CD4-positive, alpha-beta T cell treated with Interleukin-1 beta for 1 hour (primary cell): ENCODE measurements around the gene KIF6.
"Not testable (repeated sequence)": the region's sequence is repeated elsewhere in the genome, so short reads cannot be mapped to it uniquely, and the experiment has no call there.

Experiments used
- DNase-seq, 2 donors: peaks; one replicate each; pipeline ENCODE4 v3.0.0-alpha.2; 2020 to 2022

KIF6 gene

DNA sequence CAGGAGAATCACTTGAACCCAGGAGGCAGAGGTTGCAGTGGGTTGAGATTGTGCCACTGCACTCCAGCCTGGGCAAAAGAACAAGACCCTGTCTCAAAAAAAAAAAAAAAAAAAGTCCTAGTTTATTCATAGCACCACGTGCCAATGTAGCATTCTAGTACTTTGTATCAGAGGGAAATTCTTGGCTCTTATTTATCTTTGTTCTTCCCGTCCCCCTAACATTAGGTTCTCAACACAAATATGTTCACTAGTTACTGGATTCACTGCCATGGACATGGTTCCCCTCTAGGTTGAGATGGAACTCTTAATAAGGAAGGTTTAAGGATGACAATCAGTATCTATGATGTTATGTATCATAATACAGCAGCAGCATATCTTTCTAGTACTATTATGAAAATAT, 178.5 kb downstream of the KIF6 start:
- DNase-seq: no peak

DNA sequence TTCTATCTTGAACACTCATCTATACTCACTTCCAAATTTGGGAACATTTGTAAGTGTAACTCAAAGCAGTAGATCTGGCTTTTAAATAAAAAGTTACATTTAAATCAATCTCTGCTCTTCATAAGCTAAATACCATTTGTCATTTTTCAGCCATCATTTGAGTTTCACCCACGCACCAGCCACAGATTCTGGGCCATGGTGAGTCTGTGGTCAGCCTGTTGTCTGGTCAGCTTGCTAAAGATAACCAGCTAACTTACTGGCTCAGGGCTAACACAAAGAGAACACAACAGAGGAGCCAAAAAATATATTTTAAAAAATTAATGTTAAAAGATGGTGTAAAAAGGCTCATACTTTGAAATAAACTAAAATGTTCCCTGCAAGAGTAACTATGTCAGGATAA, 181.3 kb downstream of the KIF6 start:
- DNase-seq: no peak

DNA sequence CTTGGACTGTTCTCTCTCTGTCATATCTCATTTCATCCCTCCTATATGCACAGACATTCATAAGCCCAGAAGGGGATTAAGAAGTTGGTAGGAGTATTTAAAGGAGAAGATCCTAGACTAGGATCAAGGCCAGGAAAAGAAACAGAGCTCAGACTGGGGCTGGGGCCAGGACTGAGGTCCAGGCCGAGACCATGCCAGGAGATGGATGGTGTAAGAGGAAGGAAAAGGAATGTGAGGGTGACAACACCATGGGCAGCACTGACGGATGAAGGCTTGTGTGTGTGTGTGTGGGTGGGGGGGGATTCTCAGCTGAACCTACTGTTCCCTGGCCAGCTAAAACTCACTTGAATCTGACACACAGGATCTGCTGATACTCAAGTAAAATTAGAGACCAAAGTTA, 182.1 kb downstream of the KIF6 start:
- DNase-seq: no peak

DNA sequence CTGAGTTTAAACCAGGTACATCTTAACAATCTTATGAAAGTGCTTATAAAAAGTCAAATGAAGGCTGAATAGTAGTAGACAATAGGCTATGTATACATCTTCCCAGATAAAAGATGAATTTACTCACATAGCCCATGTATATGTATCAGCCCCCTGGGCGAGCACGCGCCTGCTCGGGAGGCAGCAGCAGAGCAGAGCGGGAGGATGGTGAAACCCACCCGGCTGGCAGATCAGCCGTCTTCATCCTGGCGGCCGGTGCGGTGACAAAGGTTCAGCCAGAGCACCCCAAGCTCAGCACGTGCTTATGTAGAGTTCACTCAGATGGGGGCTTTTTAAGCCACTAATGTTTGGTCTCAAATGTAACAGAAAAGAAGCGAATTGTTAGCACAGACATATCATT, 184.8 kb downstream of the KIF6 start:
- DNase-seq: no peak

DNA sequence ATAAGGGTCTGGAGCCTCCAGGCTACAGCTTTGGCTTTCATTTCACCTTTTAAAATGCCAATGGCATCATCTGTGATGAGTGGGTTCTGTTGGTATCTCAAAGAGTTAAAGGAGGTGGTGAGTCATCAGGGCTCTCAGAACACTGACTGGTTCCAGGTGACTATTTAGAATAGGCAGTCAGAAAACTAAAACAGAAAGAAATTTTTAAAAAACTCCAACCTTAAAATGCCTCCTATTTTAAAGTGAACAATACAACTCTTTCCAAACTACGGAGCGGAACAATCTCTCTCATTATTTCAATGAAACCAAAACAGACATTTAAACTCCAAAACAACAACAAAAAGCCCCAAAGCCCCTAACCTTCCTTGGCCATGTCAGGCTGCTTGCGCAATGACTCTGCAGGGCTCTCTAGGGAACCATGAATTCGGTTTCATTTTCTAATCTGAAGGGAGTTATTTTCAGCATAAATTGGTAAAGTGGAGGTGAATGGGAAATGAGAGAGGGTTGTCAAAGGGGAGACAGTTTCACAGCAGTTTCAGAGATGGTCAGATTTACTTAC, 194.9 kb downstream of the KIF6 start:
- DNase-seq: no peak

DNA sequence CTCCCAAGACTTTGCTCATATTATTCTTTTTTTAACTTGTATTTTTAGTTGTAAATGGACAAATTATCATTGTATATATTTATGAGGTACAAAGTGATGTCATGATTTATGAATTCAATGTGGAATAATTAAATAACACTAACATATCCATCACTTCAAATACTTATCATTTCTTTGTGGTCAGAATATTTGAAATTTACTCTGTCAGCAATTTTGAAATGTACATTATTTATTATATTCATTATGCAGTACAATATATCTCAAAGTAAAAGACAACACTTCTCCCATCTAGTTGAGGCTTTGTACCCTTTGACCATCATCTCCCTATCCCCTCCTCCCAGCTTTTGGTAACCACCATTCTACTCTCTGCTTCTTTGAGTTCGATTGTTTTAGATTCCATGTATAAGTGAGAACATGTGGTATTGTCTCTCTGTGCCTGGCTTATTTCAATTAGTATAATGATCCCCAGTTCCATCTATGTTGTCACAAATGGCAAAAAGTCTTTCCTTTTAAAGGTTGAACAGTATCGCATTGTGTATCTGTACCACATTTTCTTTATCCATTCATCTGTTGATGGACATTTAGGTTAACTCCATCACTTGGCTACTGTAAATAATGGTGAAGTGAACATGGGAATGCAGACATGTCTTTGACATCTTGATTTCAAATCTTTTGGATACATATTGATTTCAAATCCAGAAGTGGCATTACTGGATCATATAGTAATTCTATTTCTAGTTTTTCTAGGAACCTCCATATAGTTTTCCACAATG, 197.2 kb downstream of the KIF6 start:
- DNase-seq: no peak

DNA sequence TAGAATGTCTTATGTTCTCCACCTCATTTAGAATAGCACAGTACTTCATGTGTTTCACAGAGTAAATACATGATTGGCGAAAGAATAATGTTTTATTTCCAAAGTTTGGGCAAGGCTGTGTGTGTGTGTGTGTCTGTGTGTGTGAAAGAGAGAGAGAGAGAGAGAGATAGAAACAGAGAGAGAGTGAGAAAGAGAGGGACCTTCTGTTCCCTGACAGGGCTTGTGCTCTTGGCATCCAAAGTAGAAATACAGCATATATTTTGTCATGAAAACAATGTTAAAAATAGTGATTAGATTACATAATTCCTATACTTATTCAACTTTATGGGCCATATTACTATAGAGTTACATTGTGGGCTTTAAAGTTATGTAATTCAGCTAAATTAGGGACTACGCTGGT, 201.2 kb downstream of the KIF6 start:
- DNase-seq: no peak

DNA sequence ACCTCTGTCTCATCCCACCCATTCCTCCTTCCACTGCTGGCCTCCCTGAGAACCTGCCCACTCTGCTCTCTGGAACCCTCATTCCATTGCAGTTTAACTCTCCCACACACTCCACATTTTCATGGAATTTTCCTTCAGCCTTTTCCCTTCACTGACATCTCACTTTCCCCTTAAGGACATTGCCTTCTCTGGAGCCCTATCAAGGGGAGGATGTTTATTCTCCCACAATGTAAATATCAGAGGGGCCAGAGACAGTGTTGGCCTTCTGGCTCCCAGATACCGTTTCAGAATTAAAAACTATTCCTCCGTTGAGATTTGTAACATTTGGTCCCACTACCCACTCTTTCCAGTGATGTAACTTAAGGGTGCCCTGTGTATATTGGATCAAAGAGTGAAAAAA, 203.2 kb downstream of the KIF6 start:
- DNase-seq: no peak

DNA sequence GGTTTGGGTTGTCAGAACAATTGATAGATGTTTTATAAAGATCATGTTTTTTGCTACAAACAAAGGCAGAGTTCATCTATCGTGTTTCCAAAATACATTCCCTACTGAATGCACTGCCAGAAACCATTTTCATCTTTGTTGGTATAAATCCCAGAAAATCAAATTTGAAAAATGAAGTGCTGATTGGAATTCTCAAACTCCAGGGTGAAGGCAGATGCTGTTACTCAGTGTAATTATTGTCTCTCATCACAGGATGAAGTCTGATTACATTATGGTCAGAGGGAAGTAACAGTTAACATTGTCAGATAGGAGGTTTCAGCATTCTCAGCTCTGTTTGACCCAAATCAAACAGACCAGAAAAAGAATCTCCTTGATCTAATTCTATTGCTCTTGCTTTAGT, 204.3 kb downstream of the KIF6 start:
- no peak for DNase-seq

DNA sequence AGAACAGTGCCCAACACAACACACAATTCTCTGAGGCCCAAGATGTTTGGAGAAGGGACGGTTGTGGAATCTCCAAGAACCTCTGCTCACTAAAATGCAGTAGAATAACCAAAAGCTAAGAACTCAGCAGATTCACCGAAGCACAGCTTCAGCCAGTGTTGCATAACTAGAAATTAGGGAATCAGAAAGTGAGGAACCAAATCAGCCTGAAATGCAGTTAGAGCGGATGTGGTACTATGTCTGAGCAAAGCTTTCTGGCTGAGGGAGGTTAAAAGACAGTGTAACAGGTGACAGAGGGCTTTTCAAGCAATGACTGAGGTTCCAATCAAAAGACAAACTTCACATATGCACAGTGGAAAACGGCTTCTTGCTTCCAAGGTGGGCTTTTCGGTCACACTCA, 204.8 kb downstream of the KIF6 start:
- DNase-seq: no peak

DNA sequence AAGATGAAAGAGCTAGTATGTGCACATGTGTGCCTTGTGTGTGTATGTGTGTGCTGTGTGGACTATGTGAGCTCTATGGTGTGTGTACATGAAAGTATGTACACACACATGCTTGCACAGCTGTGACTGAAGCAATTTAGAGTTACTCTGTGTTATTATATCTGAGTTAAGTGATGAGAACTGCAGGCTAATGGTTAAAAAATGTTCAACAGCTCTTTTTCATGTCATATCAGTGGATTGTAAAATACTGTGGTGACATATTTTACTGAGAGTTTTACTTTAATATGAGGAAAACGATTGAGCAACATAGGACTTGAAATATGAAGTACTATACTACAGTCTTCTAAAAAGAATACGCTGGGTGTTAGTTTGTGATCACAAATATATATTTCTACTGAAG, 207.0 kb downstream of the KIF6 start:
- no peak for DNase-seq

DNA sequence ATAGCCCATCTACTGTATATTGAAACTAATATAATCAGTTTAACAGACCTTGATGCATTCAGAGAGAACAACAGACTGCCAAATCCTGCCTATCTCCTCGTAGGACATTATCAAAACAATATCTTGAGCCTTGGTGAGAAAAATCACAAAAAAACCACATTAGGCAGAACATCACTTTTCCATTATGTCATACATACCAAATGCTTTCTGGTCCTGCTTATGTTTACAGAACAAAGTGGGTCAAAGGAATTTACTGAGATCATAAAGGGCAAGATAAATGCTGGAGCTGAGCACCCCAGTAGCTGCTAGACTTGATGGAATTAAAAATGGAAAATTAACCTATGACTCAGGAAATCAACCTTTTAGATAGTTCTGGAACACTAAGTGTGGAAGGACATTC, 207.5 kb downstream of the KIF6 start:
- no peak for DNase-seq

DNA sequence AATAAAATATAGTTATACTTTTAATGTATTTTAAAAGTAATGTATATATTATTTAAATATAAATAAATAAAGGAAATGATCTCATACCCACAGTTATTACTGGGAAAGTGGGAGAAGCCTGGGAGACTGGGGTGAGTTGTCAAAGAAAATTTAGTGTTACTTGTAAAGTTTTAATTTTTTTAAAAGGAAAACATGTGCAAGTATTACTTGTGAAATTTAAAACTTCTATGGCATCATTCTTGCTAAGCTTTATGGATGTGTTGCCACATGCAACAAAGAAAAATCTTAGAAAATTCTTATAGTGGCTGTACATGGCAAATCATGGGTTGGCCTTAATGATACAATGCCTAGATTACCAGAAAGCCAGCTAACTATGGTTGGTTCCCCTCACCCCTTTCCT, 208.7 kb downstream of the KIF6 start:
- no peak for DNase-seq

DNA sequence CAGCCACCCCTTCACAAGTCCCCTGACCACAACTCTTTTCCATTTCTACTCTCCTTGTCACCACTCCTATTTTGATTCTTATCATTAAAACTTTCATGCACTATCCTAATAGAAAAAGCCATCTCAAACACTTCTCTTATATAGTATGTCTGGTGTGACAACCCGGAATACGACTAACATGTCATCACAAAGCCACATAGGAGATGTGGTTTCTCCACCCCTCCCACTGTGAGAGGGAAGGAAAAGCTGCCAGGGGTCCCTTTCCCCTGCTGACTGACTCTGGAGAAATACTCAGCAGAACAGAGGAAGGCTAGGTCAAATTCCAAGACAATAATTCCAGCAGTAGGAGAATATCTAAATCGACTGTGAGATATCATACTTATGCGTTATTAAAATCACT, 209.7 kb downstream of the KIF6 start:
- DNase-seq: no peak

DNA sequence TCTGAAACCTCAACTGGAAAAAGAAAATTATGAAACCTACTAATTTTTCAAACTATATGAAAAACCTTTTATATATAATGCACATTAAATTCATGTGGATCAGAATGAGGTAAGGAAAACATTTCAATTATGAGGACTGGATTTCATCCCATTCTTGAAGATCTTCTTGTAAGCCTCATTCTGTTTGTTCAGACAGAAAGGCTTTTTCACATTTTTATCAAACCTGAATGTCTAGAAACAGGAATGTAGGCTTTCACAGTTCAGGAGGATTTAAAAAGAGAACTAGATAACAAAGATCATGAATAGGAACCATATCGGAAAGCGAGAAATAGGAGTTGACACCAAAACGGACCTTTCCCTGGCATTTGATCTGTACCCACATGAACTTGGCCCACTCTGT, 210.2 kb downstream of the KIF6 start:
- no peak for DNase-seq

DNA sequence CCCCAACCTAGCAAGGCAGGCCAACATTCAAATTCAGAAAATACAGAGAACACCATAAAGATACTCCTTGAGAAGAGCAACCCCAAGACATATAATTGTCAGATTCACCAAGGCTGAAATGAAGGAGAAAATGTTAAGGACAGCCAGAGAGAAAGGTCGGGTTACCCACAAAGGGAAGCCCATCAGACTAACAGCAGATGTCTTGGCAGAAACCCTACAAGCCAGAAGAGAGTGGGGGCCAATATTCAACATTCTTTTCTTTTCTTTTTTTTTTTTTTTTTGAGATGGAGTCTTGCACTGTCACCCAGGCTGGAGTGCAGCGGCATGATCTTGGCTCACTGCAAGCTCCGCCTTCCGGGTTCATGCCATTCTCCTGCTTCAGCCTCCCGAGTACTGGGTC, 215.4 kb downstream of the KIF6 start:
- not testable (repeated sequence) for DNase-seq

DNA sequence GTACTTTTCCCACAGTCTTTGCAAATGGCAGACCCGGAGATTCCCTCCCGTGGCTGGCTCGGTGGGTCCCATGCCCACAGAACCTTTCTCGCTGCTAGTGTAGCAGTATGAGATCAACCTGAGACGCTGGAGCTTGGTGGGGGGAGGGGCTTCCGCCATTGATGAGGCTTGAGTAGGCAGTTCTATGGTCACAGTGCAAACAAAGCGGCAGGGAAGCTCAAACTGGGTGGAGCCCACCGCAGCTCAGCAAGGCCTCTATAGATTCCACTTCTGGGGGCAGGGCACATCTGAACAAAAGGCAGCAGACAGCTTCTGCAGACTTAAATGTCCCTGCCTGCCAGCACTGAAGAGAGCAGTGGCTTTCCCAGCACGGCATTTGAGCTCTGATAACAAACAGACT, 216.7 kb downstream of the KIF6 start:
- DNase-seq: no peak

DNA sequence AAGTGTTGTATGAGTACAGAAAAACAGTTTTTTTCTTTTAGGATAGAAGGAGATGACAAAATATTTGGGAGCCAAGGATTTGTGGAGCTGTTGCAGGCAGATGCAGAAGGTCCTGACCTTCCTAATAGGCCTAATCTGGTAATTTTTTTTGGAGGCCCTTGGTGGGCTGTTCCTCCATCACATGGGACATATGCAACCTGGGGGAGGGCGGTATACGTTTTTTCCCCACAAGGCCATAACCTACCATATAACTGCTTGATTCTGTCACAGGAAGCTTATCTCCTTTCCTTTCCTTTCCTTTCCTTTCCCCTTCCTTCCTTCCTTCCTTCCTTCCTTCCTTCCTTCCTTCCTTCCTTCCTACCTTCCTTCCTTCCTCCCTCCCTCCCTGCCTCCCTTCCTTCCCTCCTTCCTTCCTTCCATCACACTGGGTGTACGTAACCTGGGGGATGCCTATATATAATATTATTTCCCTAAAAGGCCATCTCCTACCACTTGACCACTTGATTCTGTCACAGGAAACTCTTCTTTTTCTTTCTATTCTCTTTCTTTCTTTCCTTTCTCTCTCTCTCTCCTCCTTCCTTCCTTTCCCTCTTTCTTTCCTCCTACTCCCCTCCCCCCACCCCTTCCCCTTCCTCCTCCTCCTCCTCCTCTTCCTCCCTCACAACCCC, 217.7 kb downstream of the KIF6 start:
- DNase-seq: no peak

DNA sequence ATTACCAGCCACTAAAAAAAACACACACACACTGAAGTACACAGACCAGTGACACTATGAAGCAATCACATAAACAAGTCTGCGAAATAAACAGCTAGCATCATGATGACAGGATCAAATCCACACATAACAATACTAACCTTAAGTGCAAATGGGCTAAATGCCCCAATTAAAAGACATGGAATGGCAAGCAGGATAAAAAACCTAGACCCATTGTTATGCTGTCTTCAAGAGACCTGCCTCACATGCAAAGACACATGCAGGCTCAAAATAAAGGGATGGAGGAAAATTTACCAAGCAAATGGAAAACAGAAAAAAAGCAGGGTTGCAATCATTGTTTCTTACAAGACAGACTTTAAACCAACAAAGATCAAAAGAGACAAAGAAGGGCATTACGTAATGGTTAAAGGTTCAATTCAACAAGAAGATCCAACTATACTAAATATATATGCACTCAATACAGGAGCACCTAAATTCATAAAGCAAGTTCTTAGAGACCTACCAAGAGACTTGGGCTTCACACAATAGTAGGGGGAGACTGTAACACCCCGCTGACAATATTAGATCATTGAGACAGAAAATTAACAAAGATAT, 222.7 kb downstream of the KIF6 start:
- not testable (repeated sequence) for DNase-seq

DNA sequence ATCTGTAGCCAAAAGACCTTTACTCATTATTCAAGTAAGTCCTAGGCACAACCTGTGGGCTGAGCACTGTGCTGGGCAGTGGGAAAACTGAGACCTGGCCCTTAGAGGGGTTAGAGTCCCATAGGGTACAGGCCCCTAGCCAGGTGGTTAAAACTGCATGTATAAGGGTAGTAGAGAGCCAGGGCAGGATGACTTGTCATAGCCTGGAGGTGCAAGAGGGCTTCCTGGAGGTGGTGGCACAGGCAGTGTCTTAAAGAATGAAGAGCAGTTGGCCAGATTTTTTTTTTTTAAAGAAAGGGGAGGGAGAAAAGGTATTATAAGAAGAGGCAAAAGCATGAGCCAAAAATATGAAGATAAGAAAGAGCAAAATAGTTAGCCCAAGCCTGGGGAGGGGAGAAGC, 226.2 kb downstream of the KIF6 start:
- DNase-seq: no peak

DNA sequence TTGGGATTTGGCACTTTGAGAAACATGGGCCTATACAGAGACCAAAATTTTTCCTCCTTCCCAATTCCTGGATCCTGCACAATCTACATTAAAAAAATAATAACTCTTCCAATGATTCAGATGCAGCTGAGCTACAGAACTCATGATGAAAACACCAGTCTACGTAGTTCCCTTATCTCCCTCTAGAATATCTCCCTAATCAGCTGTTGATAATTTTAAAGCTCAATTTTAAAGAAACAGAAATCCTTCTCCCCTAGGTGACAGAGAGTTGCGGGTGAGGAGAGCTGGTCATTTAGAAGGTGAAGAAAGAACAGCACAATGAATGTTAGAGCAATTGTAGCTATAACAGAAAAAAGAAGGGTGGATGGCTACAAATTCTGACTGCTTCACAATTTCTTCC, 227.1 kb downstream of the KIF6 start:
- no peak for DNase-seq

DNA sequence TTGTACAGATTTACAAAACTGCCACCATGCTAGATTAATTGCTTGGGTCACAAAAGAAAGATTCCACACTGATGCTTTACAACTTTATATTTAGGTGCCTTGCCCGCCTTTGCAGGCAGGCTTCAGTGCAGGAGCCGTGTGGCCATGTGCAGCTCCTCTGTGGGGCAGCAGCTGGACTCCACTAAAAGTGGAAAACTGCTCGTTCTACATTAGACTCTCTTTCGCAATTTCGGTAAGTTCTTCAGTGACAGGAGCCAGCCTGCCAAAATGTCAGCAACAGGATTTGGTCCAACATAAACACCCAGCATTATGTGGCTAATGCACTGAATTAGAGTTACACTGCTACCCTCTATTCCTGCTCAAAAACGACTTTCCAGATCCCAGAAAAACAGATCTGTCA, 228.3 kb downstream of the KIF6 start:
- no peak for DNase-seq

DNA sequence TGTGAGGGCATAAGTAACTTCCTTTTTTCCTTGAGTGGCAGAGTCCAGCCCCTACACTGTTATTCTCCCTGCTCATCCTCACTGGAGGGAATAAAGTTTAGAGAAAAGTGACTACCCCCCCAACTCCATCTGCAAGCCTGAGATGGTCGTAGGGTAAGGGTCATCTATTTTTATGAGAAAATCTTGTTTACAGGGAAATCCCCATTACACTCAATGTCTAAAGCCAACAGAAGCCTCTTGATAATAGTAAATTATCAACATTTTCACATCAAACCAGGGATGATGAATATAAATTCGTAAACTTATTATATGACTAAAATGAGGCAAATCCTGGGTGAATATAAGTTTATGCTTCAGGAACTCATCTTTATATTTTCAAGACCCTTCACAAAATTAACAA, 228.8 kb downstream of the KIF6 start:
- DNase-seq: no peak

DNA sequence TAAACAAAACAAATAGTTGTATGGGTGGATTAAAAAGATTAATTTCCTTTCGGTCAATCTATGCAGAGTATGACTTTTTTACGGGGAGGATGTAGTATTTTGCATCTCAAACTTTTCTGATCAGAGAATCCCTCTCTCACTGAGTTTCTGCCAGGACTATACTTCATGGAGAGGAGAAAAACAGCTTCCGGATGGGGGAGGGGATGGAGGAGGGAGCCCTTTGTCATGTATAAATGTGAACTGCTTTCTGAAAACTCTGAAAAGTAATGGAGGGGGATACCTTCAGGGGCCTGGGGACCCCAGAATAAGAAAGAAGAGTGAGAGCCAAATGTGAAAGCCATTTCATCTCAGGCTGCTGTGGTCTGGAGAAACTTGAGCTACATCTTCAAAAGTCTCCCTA, 229.6 kb downstream of the KIF6 start:
- no peak for DNase-seq
